Right lobe of liver (tissue), 4 donors: ENCODE data around the gene C10orf90.

Source experiments
- CTCF ChIP-seq, 4 donors: fragments of 200-600 bp in 3 of 4; fragments of 450-650 bp in 1 of 4; IDR thresholded peaks; one replicate each; pipeline versions ENCODE4 v1.5.1 to v1.8.0; 2016 to 2022; ENCODE audit warnings: antibody characterized with exemption in 4 of 4, mild to moderate bottlenecking in 2 of 4
- POLR2A ChIP-seq: fragments of 450-650 bp; IDR thresholded peaks from one replicate; pipeline ENCODE4 v1.6.1; 2017; ENCODE audit warnings: antibody characterized with exemption, mild to moderate bottlenecking
- donor health status: DM: no; HTN: no; CAD: no.
- donor health status: DM: no; HTN: no; CAD: no.
- donor health status: DM: no; HTN: yes; CAD: no.

- no peak for TF ChIP-seq POLR2A
- TF ChIP-seq CTCF (IDR thresholded peaks at IDR 0.05), result no peak
These were observed 52.0 kb downstream of the C10orf90 start for GRCh38 chr10:126618466-126618865.
